B cell (primary cell): ENCODE results near the gene ALDH3A1. TPM values are rescaled to one million over a fixed set of nuclear protein-coding genes. Genes with fewer than 3 reads are reported as not detected.

ENCODE experiments used
- ATAC-seq: fragments of 200-7000 bp; cut with Tn5 transposase; one replicate; pipeline ENCODE4 v1.10.0; 2021; ENCODE audit warnings: low read depth, mild to moderate bottlenecking, moderate number of reproducible peaks, moderate library complexity
- CTCF ChIA-PET: fragments of 350-600 bp; sonication (Branson Sonifier 250); formaldehyde crosslinking; loops from one replicate; lab custom pipeline; 2021; ENCODE audit warnings: antibody characterized with exemption, inconsistent platforms; lab: Charles Lee
- POLR2A ChIA-PET: fragments of 350-600 bp; sonication (Branson Sonifier 250); formaldehyde crosslinking; loops from one replicate; lab custom pipeline; 2021; ENCODE audit warnings: antibody characterized with exemption; lab: Charles Lee
- DNase-seq: peaks from one replicate; pipeline ENCODE4 v3.0.0; 2013
- H2AFZ ChIP-seq: 2 replicates; pipeline ENCODE4 v1.6.1; 2012; ENCODE audit warnings: mild to moderate bottlenecking, low read depth, low read length; ENCODE audit not compliant: insufficient read depth, poor library complexity, severe bottlenecking
- H3K27ac ChIP-seq, 2 donors: 1 replicate in 1 of 2; 2 replicates in 1 of 2; pipeline ENCODE4 v1.5.1; 2012 to 2013; ENCODE audit warnings: low read length in 2 of 2, mild to moderate bottlenecking in 2 of 2, moderate library complexity in 1 of 2
- H3K27me3 ChIP-seq, 4 experiments: fragments of 200-600 bp in 1 of 4; sonication (generic) in 1 of 4; replicated peaks in 1 of 4; 1 replicate in 2 of 4; 2 replicates in 2 of 4; pipeline versions ENCODE4 v1.6.1 to v1.7.0; 2013 to 2016; ENCODE audit warnings: low read length in 3 of 4, mild to moderate bottlenecking in 2 of 4, mixed read lengths in 1 of 4, moderate library complexity in 1 of 4; ENCODE audit not compliant: insufficient read depth in 4 of 4, control insufficient read depth in 3 of 4; ENCODE audit errors: control extremely low read depth in 1 of 4
- H3K36me3 ChIP-seq, 2 experiments: replicated peaks in 1 of 2; 1 replicate in 1 of 2; 2 replicates in 1 of 2; pipeline versions ENCODE4 v1.6.1 to v1.7.1; 2013; ENCODE audit warnings: low read length in 1 of 2; ENCODE audit not compliant: insufficient read depth in 2 of 2, control insufficient read depth in 1 of 2; ENCODE audit errors: control extremely low read depth in 1 of 2, extremely low read depth in 1 of 2
- H3K4me1 ChIP-seq, 2 donors: fragments of 200-600 bp in 1 of 2; sonication (generic) in 1 of 2; 1 replicate in 1 of 2; 2 replicates in 1 of 2; pipeline versions ENCODE4 v1.5.1 to v1.6.1; 2013 to 2017; ENCODE audit warnings: low read length in 2 of 2; ENCODE audit not compliant: control insufficient read depth in 2 of 2, insufficient read depth in 2 of 2
- H3K4me2 ChIP-seq: replicated peaks from 2 replicates; pipeline ENCODE3; 2012; ENCODE audit warnings: mild to moderate bottlenecking, low read depth, low read length; ENCODE audit not compliant: poor library complexity, severe bottlenecking
- H3K4me3 ChIP-seq, 5 experiments: fragments of 200-600 bp in 1 of 5; sonication (generic) in 1 of 5; 1 replicate in 3 of 5; 2 replicates in 2 of 5; pipeline versions ENCODE4 v1.5.1 to v1.7.0; 2011 to 2016; ENCODE audit warnings: low read length in 4 of 5, mild to moderate bottlenecking in 4 of 5, low read depth in 2 of 5, control low read depth in 1 of 5, moderate library complexity in 1 of 5; ENCODE audit not compliant: insufficient read depth in 1 of 5; ENCODE audit errors: control extremely low read depth in 1 of 5, extremely low read depth in 1 of 5
- H3K79me2 ChIP-seq: fragments of 200-600 bp; sonication (generic); one replicate; pipeline ENCODE4 v1.6.0; 2016; ENCODE audit warnings: low read length; ENCODE audit not compliant: control insufficient read depth, insufficient read depth
- H3K9ac ChIP-seq: fragments of 200-600 bp; sonication (generic); 2 replicates; pipeline ENCODE4 v1.6.1; 2017; ENCODE audit warnings: mild to moderate bottlenecking, low read length, moderate library complexity
- H3K9me3 ChIP-seq, 3 donors: one replicate each; pipeline versions ENCODE4 v1.6.1 to v1.7.1; 2013; ENCODE audit warnings: low read length in 2 of 3; ENCODE audit not compliant: control insufficient read depth in 2 of 3, insufficient read depth in 1 of 3; ENCODE audit errors: control extremely low read depth in 1 of 3
- H4K20me1 ChIP-seq: 2 replicates; pipeline ENCODE4 v1.6.0; 2012; ENCODE audit warnings: mild to moderate bottlenecking, low read length; ENCODE audit not compliant: insufficient read depth, control insufficient read depth, poor library complexity, severe bottlenecking
- H3K27ac Mint-ChIP-seq: one replicate; pipeline ENCODE4 v1.8.0; 2021; ENCODE audit warnings: mixed read lengths
- H3K27me3 Mint-ChIP-seq: one replicate; pipeline ENCODE4 v1.8.0; 2021; ENCODE audit warnings: mixed read lengths
- H3K4me1 Mint-ChIP-seq: one replicate; pipeline ENCODE4 v1.8.0; 2021; ENCODE audit warnings: mixed read lengths
- H3K4me3 Mint-ChIP-seq: one replicate; pipeline ENCODE4 v1.8.0; 2021; ENCODE audit warnings: mixed read lengths
- H3K9me3 Mint-ChIP-seq: one replicate; pipeline ENCODE4 v1.8.0; 2022; ENCODE audit warnings: mixed read lengths; ENCODE audit not compliant: insufficient read depth
- CTCF ChIP-seq: fragments of 200-600 bp; IDR thresholded peaks from one replicate; pipeline ENCODE4 v1.8.0; 2022; ENCODE audit warnings: antibody characterized with exemption, mild to moderate bottlenecking
- EZH2 ChIP-seq: IDR thresholded peaks from 2 replicates; pipeline ENCODE4 v1.6.1; 2012; ENCODE audit warnings: borderline replicate concordance, low read depth, mild to moderate bottlenecking, moderate library complexity, low read length; ENCODE audit not compliant: insufficient read depth, poor library complexity, severe bottlenecking
- WGBS: methylation state at CpG from one replicate; pipeline ENCODE4 v1.1.5; 2013; ENCODE audit warnings: missing lambda C conversion rate; ENCODE audit not compliant: insufficient coverage; 5-methylcytosine and 5-hydroxymethylcytosine counted together
- intact Hi-C: fragments of 100-400 bp; cut with micrococcal nuclease; formaldehyde crosslinking; loops from one replicate; pipeline ENCODE4 v1.10.0; 2022
- polyA plus RNA-seq: library from polyadenylated mRNA; depleted of rRNA; stranded (reverse); fragments of >200 nt; gene quantifications from 2 replicates; pipeline ENCODE4 v1.2.3, GENCODE V29; 2012
- total RNA-seq, 2 donors: library from RNA; stranded (reverse); fragments of 120-200 nt in 1 of 2; gene quantifications; 1 replicate in 1 of 2; 2 replicates in 1 of 2; pipeline versions ENCODE4 v1.2.3 to v1.2.4, GENCODE V29; 2013 to 2022

Gene ALDH3A1
- total and polyA plus RNA-seq, 2 donors (not counting 1 experiment from before 2014, with no cell fraction given) = not detected

DNA sequence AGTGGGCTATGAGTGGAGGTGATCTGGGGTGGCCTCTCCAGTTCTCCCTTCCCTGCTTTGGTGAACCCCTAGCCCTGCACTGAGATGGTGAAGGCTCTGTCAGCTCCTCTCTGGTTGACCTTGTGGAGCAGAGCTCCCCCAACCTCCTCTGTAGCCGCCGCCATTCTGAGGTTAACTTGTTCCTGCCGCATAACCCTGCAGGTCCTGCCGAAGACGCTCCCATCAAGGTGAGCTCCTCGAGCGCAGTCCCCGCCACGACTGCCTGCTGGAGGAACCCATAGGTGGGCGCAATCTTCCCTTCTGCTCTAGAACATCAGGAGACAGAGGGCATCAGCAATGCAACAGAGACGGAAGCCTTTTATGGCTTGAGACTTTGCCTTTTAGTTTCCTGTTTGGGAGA, 16.5 kb downstream of the ALDH3A1 start:
- no peak for DNase-seq
- Histone ChIP-seq H3K27me3 (no peaks in the 10 kb centered on the region), H3K4me3 (no peak overlapping the region), H3K4me1 (no peaks in the 10 kb centered on the region), H3K27ac (no peak overlapping the region), H3K9me3 (no peaks in the 10 kb centered on the region), H3K79me2 (no peaks in the 10 kb centered on the region), H2AFZ (no peak overlapping the region), H3K36me3 (no peaks in the 10 kb centered on the region), H3K4me2 (no peak overlapping the region), H3K9ac (no peak overlapping the region), H4K20me1 (no peaks in the 10 kb centered on the region)
- no peaks in the 10 kb centered on the region for H3K27me3 Mint-ChIP-seq
- H3K27ac Mint-ChIP-seq = no peak overlapping the region
- ATAC-seq = no peak
- no peaks in the 10 kb centered on the region for H3K9me3 Mint-ChIP-seq
- ChIA-PET CTCF (no interaction called here), POLR2A (no interaction called here)
- H3K4me1 Mint-ChIP-seq = no peaks in the 10 kb centered on the region
- WGBS = 94% methylated on average over 10 of the region's 11 CpGs
- no peak for TF ChIP-seq CTCF
- TF ChIP-seq EZH2 = no peak
- no peak overlapping the region for H3K4me3 Mint-ChIP-seq
- intact Hi-C loops = no loop called here

DNA sequence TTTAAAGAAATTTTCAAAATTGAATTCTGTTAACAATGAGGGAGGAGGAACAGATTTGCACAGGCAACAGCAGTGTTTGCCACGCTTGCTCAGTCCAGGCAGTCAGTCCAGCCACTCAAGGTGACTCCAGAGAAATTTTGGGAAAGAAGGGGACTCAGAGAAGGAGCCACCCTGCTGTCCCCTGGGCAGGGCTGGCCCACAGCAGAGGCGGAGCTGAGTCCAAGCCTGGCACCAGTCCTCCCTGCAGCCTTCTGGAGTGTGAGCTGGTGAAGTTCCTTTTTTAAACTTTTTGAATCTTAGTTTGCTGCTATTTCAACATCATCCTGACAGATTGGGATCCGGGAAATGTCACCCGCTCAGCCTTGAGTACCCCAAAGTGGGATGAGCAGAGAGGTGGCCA, 17.3 kb downstream of the ALDH3A1 start:
- H3K4me1 ChIP-seq = no peaks in the 10 kb centered on the region
- H4K20me1 ChIP-seq = no peaks in the 10 kb centered on the region
- H3K27ac ChIP-seq = no peak overlapping the region
- 82% methylated on average over 4 of the region's 4 CpGs for WGBS
- TF ChIP-seq CTCF = no peak
- TF ChIP-seq EZH2 = no peak
- H3K27ac Mint-ChIP-seq = no peak overlapping the region
- H3K4me3 Mint-ChIP-seq = no peak overlapping the region
- no peaks in the 10 kb centered on the region for H3K79me2 ChIP-seq
- no peaks in the 10 kb centered on the region for H3K27me3 ChIP-seq
- H3K36me3 ChIP-seq = no peaks in the 10 kb centered on the region
- no peaks in the 10 kb centered on the region for H3K9me3 Mint-ChIP-seq
- intact Hi-C loops = no loop called here
- ChIA-PET POLR2A (no interaction called here), CTCF (no interaction called here)
- H2AFZ ChIP-seq = no peak overlapping the region
- ATAC-seq = no peak
- H3K4me2 ChIP-seq = no peak overlapping the region
- H3K4me3 ChIP-seq = no peak overlapping the region
- no peak for DNase-seq
- H3K4me1 Mint-ChIP-seq = no peaks in the 10 kb centered on the region
- H3K9ac ChIP-seq = no peak overlapping the region
- no peaks in the 10 kb centered on the region for H3K9me3 ChIP-seq
- H3K27me3 Mint-ChIP-seq = no peaks in the 10 kb centered on the region
